HG03097 (cell line): ENCODE measurements around the gene FCRLA.

Experiments used
- ATAC-seq: cut with Tn5 transposase; IDR thresholded peaks from one replicate; pipeline ENCODE4 v1.9.1; 2021; ENCODE audit not compliant: unreplicated experiment, low FRiP score

Gene FCRLA

DNA sequence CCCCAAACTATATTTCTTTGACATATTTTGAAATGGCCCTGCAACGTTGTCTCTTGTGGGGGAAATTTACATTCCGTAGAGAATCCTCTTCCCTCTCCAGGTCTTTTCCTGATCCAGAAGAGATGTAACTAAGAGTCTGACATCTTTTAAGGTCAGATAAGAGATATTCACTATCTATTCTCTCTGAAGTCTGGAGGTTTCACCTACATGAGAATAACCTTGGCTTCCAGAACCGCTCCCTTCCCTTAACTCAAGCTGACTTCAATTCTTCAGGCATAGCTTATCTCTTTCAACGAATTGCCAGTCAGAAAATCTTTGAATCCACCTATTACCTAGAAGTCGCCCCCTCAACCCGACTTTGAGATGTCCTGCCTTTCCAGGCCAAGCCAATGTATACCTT, 24.2 kb downstream of the FCRLA start:
- ATAC-seq: no peak

DNA sequence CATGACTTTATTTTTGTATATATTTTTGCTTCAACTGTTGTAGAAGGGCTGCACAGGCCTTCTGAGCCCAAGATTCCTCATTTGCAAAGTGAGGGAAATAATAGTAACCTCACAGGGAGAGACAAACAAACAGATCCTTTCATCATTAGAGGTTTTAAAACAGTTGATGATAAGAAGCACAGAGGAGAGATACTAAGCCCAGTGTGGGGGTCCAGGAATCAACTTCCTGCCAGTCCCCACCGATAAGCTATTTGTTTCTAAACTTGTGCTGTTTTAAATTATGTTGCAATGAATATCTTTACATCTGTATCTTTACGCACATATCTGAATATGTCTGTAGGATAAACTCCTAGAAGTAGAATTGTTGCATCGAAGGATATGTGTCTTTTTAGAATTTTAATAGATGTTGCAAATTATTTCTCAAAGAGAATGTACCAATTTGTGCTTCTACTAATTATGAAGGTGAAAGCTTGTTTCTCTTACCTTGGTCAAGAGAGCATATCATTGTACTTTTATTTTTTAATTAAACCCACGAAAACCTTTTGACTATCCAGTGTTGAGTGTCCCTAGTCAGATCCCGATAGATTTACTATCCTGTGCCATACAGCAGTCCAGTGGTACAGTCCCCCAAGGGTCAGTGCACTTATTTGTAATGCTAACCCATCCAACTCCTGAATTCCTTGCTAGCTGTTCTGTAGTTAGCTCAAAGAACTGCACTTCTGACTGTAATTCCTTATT, 25.1 kb downstream of the FCRLA start:
- no peak for ATAC-seq

DNA sequence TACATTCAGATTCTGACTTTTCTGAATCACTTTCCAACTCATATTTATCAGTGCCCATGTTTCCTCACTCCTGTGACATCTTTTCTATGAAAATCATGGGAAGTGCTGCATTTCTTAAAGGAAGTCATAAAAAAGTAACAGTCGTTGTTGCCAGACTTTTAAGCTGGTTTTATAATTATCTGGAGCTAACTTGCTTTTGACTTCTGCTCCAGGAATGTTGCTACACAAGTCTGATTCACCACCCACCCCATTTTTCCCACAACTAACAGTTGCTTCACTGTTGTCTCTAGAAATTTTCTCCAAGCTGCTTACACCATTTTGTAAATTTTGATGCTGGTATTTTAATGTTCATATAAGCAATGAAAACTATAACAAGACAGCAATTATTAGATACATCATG, 26.5 kb downstream of the FCRLA start:
- ATAC-seq: no peak

DNA sequence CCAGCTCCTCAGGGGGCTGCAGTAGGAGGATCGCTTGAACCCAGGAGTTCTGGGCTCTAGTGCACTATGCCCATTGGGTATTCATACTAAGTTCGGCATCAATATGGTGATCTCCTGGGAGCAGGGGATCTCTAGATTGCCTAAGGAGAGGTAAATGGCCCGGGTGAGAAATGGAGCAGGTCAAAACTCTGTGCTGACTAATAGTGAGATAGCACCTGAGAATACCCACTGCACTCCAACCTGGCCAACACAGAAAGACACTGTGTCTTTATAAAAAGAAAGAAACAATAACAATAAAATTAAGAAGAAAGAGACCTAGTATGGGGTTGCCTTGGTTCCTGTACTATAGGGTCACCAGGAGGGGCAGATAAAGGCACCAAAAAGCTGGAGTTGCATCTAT, 28.8 kb downstream of the FCRLA start:
- no peak for ATAC-seq

DNA sequence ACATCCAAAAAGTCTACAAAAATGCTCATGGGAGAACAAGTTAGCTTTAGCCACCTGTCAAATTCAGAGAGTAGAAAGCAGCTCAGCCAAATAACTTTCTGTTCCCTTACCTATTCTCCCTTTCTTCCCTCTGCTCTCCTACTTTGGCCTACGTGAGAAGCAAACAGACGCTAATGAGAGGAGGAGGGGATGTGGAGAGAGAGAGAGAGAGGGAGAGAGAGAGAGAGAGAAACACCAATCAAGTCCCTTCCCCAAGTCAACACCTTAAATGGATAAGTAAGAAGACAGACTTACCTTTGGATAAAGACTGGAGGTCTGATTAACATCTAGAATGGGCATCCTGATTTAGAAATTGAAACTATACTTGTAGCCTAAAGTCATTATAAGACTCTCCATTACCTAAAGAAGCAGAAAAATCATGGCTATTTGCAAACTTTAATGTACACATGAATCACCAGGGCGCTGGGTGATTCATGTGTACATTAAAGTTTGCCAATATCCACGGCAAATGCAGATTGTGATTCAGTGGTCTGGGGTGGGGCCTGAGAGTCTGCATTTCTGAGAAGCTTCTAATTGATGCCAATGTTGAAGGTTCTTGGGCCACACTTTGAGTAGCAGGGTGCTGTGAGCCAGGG, 29.4 kb downstream of the FCRLA start:
- no peak for ATAC-seq

DNA sequence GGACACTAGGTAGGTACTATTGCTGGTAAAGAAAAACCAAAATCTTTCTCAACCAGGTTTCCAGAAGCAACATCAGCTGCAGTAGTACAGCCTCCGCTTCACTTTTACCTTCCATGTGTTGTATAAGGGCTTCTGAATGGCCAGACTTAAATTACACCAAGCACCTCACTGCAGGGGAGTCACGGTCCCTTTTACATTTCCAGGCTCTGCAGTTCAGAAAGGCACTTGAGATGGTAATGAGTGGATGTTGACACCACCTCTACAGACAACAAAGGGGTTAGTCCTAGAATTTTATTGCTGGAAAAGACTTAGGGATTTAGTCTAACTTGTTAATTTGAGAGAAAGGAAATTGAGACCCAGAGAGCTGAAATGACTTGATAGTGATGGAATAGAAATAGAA, 30.6 kb downstream of the FCRLA start:
- no peak for ATAC-seq

DNA sequence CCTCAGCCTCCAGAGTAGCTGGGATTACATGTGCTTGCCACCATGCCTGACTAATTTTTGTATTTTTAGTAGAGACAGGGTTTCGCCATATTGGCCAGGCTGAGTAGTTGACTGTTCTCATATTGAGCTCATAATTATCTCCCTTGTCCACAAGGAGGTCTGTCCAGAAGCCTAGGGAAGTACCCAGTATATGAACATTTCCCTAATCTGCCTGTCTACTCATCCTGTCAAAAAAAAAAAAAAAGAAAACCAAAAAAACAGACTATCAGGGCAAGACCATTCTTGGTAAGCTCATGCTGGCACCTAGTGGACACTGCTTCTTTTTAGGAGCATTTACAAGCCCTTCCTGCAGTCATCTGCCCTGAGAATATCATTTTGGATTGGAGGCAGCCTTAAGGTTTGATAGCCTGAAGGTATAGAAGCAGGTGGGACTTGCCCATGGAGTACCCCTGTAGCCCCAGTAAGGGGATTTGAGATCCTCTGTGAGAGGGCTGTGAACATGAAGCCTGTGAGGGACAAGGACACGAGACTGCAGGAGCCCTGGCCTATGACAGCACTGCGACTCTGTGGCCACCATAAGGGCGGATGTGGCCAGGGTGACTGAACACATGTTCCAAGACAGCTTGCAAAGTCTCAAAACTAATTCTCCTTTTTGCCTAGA, 31.7 kb downstream of the FCRLA start:
- peak; percentile 43 for ATAC-seq

DNA sequence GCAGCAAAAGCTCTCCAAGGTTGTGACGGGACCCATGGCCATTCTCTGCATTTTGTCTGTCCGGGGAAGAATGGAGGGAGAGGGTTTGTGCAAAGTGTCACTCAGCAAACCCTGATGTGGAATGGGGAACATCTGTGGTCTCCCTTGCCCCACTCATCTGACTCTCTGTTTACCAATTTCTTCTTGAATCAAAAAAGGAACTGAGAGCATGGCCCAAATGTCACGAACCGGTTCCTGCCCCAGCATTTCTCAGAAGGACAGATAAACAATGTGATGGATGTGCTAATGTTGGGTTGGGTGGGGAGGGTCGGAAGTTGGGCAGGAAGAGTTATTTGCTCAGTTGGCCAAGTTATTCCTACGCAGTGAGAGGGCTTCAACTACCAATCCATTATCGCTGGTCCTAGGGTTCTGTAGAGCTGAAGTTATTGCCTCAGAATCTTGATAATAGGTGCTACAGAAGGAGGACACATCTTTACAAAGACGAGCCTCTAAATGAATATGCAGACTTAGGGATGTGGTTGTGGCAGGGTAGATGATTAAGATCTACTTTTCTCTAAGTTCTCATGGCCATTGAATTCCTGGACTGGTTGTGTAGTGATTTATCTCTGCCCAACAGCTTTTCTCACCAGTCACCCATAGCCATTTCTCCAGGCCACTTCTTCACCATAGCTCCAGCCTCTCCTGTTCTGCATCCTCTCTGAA, 33.0 kb downstream of the FCRLA start:
- ATAC-seq: no peak

DNA sequence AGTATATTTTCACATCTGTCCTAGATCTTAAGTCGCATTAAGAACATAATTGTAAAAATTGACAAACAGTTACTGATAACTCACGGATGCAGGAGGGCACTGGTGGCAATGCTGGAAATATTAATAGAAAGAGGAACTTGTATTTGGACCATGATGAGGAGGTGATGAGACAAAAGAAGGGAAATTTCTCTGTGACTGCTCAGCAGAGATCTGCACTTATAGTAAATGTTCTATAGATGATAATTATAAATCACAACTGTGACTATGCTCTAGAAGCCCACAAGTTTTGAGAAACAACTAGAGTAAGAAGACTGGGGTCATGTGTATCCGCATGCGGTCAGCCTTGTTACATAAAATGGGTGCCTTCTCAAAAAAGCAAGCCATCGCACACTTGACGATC, 33.9 kb downstream of the FCRLA start:
- ATAC-seq: no peak

DNA sequence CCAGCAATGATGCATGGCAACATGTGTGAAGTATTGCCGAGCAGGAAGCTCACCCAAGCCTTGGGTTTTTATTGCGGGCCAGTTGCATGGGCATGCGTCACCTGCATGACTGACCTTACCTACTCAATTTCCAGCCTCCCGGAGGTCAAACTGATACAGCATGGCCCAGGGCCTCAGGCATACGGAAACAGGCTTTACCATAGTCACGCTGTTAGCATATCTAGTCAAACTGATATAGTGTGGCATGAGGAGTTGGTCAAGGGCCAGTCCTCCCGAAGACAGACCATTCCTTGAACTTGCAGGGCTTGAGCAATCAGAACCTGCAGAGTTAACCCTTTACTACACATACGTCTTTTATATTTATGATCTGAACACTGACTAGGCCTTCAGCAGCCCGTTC, 36.2 kb downstream of the FCRLA start:
- ATAC-seq: no peak

DNA sequence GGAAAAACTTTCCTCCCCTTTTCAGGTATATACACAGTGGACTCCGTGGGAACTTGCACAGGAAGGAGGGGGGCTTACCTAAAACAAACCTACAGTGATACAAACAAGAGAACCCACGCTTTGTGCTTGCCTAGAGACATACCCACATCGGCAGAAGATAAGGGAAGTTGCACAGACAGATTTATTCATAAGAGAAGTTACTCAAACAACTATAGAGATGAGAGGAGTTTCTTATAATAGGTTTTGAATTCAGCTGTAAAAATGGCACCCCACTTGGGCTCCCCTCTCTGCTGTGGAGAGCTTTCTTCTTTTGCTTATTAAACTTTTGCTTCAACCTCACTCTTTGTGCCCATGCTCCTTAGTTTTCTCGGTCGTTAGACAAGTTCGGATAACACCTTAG, 40.8 kb downstream of the FCRLA start:
- ATAC-seq: no peak

DNA sequence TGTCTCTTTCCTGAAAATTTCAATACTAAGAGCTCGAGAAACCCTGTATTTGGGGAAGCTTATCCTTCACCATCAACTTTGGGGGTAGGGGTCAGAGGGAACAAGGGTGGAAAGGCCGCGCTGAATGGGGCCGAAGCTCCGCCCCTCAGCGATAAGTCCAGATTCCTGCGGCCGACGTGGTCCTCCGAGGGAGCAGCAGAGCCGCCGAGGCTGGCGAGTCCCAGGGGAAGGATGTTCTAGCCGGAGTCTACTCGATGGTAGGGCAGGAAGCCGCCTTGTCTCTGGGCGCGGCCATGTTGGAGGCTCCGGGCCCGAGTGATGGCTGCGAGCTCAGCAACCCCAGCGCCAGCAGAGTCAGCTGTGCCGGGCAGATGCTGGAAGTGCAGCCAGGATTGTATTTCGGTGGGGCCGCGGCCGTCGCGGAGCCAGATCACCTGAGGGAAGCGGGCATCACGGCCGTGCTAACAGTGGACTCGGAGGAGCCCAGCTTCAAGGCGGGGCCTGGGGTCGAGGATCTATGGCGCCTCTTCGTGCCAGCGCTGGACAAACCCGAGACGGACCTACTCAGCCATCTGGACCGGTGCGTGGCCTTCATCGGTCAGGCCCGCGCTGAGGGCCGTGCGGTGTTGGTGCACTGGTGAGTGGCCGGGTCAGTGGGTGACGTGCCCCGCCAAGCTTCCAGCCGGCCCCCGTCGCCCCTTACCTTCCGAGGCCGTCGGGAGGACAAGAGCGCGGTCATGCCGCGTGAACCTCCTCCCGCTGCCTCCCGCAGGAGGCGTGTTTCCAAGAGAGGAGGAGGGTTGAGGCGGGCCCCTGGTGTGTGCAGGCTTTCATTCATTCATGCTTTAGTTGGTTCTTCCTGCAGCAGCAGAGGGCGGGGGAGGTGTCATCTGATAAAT, 42.7 kb downstream of the FCRLA start, which contains the start of gene DUSP12:
Gene DUSP12 (plus strand): TSS at position 278 of the 899 bp plus-strand sequence. CDS start 16 bp downstream, at position 294.
- peak; percentile 86 for ATAC-seq

DNA sequence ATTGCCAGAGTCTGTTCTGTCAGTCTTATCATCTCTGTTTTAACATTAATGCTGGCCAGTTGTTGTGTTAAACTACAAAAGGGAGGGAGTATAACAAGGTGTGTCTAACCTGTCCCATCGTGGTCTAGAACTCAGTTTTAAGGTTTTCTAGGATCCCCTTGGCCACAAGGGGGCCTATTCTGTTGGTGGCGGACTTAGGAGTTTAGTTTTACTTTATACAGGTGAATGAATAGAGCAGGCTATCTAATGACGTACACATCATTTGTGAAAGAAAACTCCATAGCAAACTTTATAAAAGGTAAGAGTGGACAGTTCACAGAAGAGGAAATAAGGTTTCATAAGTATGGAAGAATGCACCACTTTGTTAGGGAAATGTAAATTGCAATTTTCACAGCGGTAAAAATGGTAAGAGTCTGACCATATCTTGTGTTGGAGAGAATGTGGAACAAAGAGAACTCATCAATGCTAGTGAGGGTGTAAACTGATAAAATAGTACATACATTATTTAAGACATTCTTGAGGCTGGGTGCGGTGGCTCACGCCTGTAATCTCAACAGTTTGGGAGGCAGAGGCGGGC, 56.6 kb downstream of the FCRLA start:
- no peak for ATAC-seq
